K562 (cell line): ENCODE measurements around the gene ZBTB48. TPM values are rescaled to one million over a fixed set of nuclear protein-coding genes. Genes with fewer than 3 reads are reported as not detected.

Experiments used
- ARID1B ChIP-seq: fragments of 450-650 bp; IDR thresholded peaks from 2 replicates; pipeline ENCODE4 v1.6.1; 2016; ENCODE audit warnings: antibody characterized with exemption, mild to moderate bottlenecking, inconsistent platforms
- FOXA1 ChIP-seq: fragments of 450-650 bp; IDR thresholded peaks from 2 replicates; pipeline ENCODE4 v1.6.1; 2016; ENCODE audit warnings: mild to moderate bottlenecking, borderline replicate concordance
- HNRNPL ChIP-seq: fragments of 200-400 bp; formaldehyde crosslinking; IDR thresholded peaks from 2 replicates; pipeline ENCODE4 v1.6.1; 2017; ENCODE audit warnings: low read depth, mild to moderate bottlenecking, low read length
- ZBTB7A ChIP-seq: IDR thresholded peaks from 2 replicates; pipeline ENCODE4 v1.6.1; 2011; ENCODE audit warnings: low read depth, mild to moderate bottlenecking, low read length, moderate library complexity, borderline replicate concordance; ENCODE audit not compliant: control insufficient read depth
- ZNF408 ChIP-seq: fragments of 250-450 bp; sonication (Bioruptor Pico); IDR thresholded peaks from 2 replicates; pipeline ENCODE4 v1.4.0; 2020; ENCODE audit warnings: low read depth, mild to moderate bottlenecking, moderate library complexity
- polyA plus RNA-seq, 8 experiments: library from polyadenylated mRNA; depleted of rRNA in 4 of 8; stranded (reverse) in 5 of 8; unstranded in 3 of 8; fragments of >200 nt; fragmentation: Nextera tagmentation in 2 of 8; fragmentation: Illumina TruSeq in 1 of 8; extraction: Ambion mirVana in 2 of 8; extraction: Trizol in 1 of 8; gene quantifications; 2 replicates each; pipeline versions ENCODE4 v1.2.1 to v1.2.3, GENCODE V29; 2011 to 2014; ENCODE audit warnings: inconsistent platforms in 1 of 8, missing spikeins in 1 of 8
- total RNA-seq, 7 experiments: library from RNA; depleted of rRNA in 6 of 7; stranded (reverse); fragments of >200 nt in 6 of 7; fragmentation: Illumina TruSeq in 2 of 7; extraction: Trizol in 2 of 7; gene quantifications; 2 replicates each; pipeline versions ENCODE4 v1.2.1 to v1.2.3, GENCODE V29; 2011 to 2021; ENCODE audit warnings: low replicate concordance in 1 of 7
- TF ChIP-seq, protein P1 (sequence below): sonication (generic); formaldehyde crosslinking; IDR thresholded peaks from 2 replicates; pipeline ENCODE4 v1.8.1; 2023; ENCODE audit warnings: missing genetic modification reagents, mild to moderate bottlenecking, borderline replicate concordance
- TF ChIP-seq, protein P2 (sequence below): fragments of 200-800 bp; sonication (Bioruptor generic); IDR thresholded peaks from 2 replicates; pipeline ENCODE4 v1.6.1; 2017; ENCODE audit warnings: missing genetic modification characterization, missing compliant biosample characterization
- TF ChIP-seq, protein P3 (sequence below), 2 experiments: fragments of 450-650 bp; IDR thresholded peaks; 2 replicates each; pipeline ENCODE4 v1.6.1; 2016
- TF ChIP-seq, protein P4 (sequence below), 2 experiments: IDR thresholded peaks; 2 replicates each; pipeline ENCODE4 v1.6.1; 2011; ENCODE audit warnings: borderline replicate concordance in 1 of 2, control low read depth in 1 of 2, low read depth in 1 of 2, low read length in 1 of 2, mild to moderate bottlenecking in 1 of 2, mixed read lengths in 1 of 2, moderate library complexity in 1 of 2; ENCODE audit not compliant: insufficient read depth in 1 of 2, insufficient read length in 1 of 2, poor library complexity in 1 of 2, severe bottlenecking in 1 of 2; ENCODE audit errors: extremely low read depth in 1 of 2
- TF ChIP-seq, protein P5 (sequence below): fragments of 250-450 bp; sonication (Bioruptor Pico); IDR thresholded peaks from 2 replicates; pipeline ENCODE4 v1.4.0; 2020; ENCODE audit warnings: mild to moderate bottlenecking, moderate library complexity
- TF ChIP-seq, protein P6 (sequence below): sonication (generic); formaldehyde crosslinking; IDR thresholded peaks from 2 replicates; pipeline ENCODE4 v1.8.0; 2023; ENCODE audit warnings: mild to moderate bottlenecking, missing genetic modification reagents

The ZBTB48 gene
- total and polyA plus RNA-seq, 9 of the 15 experiments (the other 6 are each of a cell fraction or from before 2014, with no cell fraction given), result 1.9 to 66.9 (median 29.5) TPM

DNA sequence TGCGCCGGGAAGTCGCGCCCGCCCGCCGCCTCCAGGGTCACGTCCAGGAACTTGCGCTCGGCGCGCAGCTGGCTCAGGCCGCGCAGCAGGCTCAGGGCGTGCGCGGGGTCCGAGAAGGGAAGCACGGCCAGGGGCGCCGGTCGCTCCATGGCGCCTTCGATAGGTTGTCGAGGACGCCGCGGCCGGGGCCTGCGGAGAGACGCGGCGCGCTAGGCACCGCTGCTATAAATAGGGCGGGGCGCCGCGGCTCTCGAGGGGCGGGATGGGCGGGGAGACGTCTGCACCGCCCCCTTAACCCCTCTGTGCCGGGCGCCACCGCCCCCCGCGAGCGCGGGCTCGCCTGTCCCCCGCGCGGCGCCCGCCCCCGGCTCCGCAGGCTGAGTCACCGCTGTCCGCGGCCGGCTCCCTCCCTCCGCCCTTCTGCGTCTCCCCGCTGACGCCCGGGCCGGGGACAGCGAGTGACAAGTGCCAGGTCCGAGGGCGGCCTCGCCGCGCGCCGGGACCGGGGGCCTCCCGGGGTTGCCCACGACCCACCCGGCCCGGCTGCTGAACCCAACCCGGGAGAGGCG lies 23.0 kb downstream of the ZBTB48 start, which contains the start of gene KLHL21 (continued):
- TF ChIP-seq, protein P1, sequence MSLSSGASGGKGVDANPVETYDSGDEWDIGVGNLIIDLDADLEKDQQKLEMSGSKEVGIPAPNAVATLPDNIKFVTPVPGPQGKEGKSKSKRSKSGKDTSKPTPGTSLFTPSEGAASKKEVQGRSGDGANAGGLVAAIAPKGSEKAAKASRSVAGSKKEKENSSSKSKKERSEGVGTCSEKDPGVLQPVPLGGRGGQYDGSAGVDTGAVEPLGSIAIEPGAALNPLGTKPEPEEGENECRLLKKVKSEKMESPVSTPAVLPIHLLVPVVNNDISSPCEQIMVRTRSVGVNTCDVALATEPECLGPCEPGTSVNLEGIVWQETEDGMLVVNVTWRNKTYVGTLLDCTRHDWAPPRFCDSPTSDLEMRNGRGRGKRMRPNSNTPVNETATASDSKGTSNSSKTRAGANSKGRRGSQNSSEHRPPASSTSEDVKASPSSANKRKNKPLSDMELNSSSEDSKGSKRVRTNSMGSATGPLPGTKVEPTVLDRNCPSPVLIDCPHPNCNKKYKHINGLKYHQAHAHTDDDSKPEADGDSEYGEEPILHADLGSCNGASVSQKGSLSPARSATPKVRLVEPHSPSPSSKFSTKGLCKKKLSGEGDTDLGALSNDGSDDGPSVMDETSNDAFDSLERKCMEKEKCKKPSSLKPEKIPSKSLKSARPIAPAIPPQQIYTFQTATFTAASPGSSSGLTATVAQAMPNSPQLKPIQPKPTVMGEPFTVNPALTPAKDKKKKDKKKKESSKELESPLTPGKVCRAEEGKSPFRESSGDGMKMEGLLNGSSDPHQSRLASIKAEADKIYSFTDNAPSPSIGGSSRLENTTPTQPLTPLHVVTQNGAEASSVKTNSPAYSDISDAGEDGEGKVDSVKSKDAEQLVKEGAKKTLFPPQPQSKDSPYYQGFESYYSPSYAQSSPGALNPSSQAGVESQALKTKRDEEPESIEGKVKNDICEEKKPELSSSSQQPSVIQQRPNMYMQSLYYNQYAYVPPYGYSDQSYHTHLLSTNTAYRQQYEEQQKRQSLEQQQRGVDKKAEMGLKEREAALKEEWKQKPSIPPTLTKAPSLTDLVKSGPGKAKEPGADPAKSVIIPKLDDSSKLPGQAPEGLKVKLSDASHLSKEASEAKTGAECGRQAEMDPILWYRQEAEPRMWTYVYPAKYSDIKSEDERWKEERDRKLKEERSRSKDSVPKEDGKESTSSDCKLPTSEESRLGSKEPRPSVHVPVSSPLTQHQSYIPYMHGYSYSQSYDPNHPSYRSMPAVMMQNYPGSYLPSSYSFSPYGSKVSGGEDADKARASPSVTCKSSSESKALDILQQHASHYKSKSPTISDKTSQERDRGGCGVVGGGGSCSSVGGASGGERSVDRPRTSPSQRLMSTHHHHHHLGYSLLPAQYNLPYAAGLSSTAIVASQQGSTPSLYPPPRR (CRISPR knock-in tag), result no peak
- TF ChIP-seq HNRNPL, result no peak; the same call in 1 of the 2 replicates
- TF ChIP-seq, protein P2, sequence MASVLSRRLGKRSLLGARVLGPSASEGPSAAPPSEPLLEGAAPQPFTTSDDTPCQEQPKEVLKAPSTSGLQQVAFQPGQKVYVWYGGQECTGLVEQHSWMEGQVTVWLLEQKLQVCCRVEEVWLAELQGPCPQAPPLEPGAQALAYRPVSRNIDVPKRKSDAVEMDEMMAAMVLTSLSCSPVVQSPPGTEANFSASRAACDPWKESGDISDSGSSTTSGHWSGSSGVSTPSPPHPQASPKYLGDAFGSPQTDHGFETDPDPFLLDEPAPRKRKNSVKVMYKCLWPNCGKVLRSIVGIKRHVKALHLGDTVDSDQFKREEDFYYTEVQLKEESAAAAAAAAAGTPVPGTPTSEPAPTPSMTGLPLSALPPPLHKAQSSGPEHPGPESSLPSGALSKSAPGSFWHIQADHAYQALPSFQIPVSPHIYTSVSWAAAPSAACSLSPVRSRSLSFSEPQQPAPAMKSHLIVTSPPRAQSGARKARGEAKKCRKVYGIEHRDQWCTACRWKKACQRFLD (CRISPR knock-in tag), result no peak; the same call in 1 of the 2 replicates
- TF ChIP-seq, protein P3, sequence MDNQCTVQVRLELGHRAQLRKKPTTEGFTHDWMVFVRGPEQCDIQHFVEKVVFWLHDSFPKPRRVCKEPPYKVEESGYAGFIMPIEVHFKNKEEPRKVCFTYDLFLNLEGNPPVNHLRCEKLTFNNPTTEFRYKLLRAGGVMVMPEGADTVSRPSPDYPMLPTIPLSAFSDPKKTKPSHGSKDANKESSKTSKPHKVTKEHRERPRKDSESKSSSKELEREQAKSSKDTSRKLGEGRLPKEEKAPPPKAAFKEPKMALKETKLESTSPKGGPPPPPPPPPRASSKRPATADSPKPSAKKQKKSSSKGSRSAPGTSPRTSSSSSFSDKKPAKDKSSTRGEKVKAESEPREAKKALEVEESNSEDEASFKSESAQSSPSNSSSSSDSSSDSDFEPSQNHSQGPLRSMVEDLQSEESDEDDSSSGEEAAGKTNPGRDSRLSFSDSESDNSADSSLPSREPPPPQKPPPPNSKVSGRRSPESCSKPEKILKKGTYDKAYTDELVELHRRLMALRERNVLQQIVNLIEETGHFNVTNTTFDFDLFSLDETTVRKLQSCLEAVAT (IDR thresholded peaks at IDR 0.05), result no peak
- TF ChIP-seq ARID1B, result no peak
- TF ChIP-seq, protein P4, sequence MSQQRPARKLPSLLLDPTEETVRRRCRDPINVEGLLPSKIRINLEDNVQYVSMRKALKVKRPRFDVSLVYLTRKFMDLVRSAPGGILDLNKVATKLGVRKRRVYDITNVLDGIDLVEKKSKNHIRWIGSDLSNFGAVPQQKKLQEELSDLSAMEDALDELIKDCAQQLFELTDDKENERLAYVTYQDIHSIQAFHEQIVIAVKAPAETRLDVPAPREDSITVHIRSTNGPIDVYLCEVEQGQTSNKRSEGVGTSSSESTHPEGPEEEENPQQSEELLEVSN (IDR thresholded peaks at IDR 0.05; ENCODE audit: borderline replicate concordance in 1 of 2, extremely low read depth in 1 of 2, insufficient read depth in 1 of 2, insufficient read length in 1 of 2, low read depth in 1 of 2, low read length in 1 of 2, poor library complexity in 1 of 2, severe bottlenecking in 1 of 2), result peak in 1 of 2 experiments; percentile 73
- peak; percentile 95 for TF ChIP-seq ZBTB7A
- no peak for TF ChIP-seq ZNF408 (CRISPR knock-in tag)
- no peak for TF ChIP-seq FOXA1
- TF ChIP-seq, protein P5, sequence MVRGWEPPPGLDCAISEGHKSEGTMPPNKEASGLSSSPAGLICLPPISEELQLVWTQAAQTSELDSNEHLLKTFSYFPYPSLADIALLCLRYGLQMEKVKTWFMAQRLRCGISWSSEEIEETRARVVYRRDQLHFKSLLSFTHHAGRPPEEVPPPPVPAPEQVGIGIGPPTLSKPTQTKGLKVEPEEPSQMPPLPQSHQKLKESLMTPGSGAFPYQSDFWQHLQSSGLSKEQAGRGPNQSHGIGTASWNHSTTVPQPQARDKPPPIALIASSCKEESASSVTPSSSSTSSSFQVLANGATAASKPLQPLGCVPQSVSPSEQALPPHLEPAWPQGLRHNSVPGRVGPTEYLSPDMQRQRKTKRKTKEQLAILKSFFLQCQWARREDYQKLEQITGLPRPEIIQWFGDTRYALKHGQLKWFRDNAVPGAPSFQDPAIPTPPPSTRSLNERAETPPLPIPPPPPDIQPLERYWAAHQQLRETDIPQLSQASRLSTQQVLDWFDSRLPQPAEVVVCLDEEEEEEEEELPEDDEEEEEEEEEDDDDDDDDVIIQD (CRISPR knock-in tag), result no peak; the same call in 1 of the 2 replicates
- TF ChIP-seq, protein P6, sequence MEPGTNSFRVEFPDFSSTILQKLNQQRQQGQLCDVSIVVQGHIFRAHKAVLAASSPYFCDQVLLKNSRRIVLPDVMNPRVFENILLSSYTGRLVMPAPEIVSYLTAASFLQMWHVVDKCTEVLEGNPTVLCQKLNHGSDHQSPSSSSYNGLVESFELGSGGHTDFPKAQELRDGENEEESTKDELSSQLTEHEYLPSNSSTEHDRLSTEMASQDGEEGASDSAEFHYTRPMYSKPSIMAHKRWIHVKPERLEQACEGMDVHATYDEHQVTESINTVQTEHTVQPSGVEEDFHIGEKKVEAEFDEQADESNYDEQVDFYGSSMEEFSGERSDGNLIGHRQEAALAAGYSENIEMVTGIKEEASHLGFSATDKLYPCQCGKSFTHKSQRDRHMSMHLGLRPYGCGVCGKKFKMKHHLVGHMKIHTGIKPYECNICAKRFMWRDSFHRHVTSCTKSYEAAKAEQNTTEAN (CRISPR knock-in tag), result no peak
